ENCODE results near the gene CYSTM1. TPM values are rescaled to one million over a fixed set of nuclear protein-coding genes. Genes with fewer than 3 reads are reported as not detected.

CYSTM1 gene
- total RNA-seq, 1 donor from 2014 or later, result 67.0 TPM

DNA sequence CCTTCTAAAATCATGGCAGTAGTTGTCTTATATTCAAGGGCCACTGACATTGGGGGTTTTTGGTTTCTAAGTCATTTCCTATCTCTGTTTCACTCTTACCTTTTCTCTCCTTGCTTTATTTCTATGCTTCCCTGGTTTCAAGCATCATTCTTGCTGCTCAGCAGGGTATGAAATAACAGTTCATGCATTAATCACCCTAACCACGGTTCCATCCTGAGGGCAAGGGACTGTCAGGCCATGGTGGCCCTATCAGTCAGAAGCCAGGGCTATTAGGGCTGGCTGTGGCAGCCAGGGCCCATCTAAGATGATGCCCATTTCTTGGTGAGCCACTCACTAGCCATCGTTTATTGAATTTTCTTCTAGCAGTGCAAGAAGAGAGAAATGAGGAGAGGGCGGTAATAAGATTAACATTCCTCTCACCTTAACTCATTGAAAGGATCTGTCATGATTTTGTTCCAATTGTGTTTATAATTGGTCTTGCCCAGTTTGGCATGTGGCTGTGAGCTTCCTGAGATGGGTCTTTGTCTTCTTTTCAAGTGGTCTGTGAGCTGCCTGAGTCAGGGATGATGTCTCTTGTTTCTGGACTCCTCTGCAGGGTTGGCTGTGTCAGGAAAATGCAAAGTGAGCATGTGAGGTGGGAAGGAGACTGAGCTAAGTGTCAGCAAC, 45.2 kb downstream of the CYSTM1 start:
- intact Hi-C loops (cut with DNase I), result no loop called here
- DNase-seq (ENCODE audit: missing footprints) (no peak), ATAC-seq (no peak)

GRCh38 chr5:140220698-140221064, 45.7 kb downstream of the CYSTM1 start:
- no peak for DNase-seq (ENCODE audit: missing footprints)
- intact Hi-C loops (cut with DNase I), result no loop called here
- no peak for ATAC-seq

GRCh38 chr5:140221697-140222223, 46.8 kb downstream of the CYSTM1 start:
- intact Hi-C loops (cut with DNase I), result no loop called here
- DNase-seq (ENCODE audit: missing footprints), result no peak
- ATAC-seq, result no peak

DNA sequence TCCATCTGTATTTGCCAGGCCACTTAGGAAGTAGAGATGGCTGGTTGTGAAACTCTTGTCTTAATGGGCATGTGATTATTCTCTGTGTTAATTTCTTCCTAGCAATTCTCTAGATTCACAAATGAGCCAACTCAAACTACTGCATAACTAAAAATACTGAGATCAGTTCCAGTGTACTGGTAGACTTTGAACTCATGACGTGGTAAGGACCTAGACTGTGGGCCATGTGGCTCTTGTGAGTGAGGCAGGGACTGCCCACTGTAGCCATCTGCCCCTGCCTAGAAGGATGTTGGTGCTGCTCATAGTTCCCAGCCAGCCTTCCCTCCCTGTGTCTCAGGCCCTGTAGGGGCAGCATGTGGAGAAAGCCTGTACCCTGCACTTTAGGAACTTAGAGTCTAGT, 47.4 kb downstream of the CYSTM1 start:
- ATAC-seq (no peak), DNase-seq (ENCODE audit: missing footprints) (no peak)
- intact Hi-C loops (cut with DNase I), result no loop called here

DNA sequence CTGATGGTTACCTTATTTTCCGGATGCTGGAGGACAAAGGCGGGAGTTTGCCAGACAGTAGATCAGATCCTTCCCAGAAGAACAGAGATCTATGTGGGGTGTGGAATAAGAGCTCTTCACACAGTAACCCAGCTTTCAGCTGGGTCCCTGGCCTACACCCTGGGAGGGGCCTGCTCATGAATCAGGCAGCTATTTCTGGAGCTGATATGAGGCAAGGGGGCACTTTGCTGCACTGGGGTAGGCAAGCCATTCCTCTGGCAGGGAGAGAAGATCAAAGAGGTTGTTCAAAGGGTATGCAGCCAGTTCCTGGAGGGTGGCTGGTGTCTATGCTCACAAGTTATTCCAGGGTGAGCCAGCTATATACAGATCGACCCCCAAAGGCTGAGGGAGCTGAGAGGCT, 48.6 kb downstream of the CYSTM1 start:
- ATAC-seq (peak; percentile 78), DNase-seq (ENCODE audit: missing footprints) (no peak)
- intact Hi-C loops (cut with DNase I), result no loop called here

- intact Hi-C loops (cut with DNase I), result loop anchor here (5.0 kb wide), 1 partner anchor 47 kb away; the partner anchor contains the start of gene CYSTM1
- DNase-seq (ENCODE audit: missing footprints) (no peak), ATAC-seq (no peak)
Observed at GRCh38 chr5:140224658-140225057, 49.7 kb downstream of the CYSTM1 start.

DNA sequence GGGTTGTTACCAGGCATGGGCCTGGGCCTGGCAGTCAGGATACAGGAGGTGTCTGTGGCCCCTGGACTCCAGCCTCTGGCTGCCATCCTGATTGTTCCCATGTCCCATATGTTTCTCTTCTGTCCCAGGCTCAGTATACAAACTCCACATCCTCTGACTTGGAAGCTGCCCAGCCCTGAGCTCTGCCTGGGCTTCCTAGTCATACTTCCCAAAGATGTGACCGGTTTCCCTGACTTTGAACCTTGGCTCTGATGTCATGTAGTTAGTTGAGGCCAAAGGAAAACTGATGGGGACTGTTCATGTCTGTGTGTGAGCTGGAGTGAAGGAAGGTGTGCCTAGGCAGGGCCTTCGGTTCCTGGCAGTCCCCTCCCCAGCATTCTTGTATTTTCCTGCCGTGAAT, 50.4 kb downstream of the CYSTM1 start:
- ATAC-seq (no peak), DNase-seq (ENCODE audit: missing footprints) (no peak)
- intact Hi-C loops (cut with DNase I), result loop anchor here (5.0 kb wide), 1 partner anchor 48 kb away; the partner anchor contains the start of gene CYSTM1

- intact Hi-C loops (cut with DNase I), result loop anchor here (5.0 kb wide), 1 partner anchor 50 kb away; the partner anchor contains the start of gene CYSTM1
- DNase-seq (ENCODE audit: missing footprints) (no peak), ATAC-seq (no peak)
Observed at GRCh38 chr5:140227046-140227445, 52.1 kb downstream of the CYSTM1 start.

DNA sequence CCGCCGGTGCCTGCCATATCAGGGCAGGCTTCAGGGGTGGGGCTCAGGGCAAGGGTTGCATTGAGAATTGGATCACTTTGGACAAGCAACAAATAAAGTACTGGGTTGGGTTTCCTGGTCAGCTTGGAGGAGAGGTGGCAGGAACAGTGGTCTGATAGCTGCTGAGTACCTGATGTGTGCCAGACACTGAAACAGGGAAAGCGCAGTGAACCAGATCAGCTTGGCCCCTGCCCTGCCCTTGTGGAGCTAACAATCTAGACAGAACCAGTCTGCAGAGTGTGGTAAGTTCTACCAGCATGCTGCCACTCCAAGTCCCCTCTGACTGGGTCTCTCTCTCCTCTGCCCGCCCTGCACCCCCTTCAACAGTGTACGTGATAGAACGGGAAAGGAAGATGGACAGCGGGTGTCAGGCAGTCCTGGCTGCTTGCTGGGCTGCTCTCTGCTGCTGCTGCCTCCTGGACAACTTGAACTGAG, 53.4 kb downstream of the CYSTM1 start:
- DNase-seq (ENCODE audit: missing footprints) (no peak), ATAC-seq (peak; percentile 77)
- intact Hi-C loops (cut with DNase I), result loop anchor here (5.0 kb wide), 1 partner anchor 51 kb away; the partner anchor contains the start of gene CYSTM1

GRCh38 chr5:140230373-140230772, 55.4 kb downstream of the CYSTM1 start:
- intact Hi-C loops (cut with DNase I), result no loop called here

DNA sequence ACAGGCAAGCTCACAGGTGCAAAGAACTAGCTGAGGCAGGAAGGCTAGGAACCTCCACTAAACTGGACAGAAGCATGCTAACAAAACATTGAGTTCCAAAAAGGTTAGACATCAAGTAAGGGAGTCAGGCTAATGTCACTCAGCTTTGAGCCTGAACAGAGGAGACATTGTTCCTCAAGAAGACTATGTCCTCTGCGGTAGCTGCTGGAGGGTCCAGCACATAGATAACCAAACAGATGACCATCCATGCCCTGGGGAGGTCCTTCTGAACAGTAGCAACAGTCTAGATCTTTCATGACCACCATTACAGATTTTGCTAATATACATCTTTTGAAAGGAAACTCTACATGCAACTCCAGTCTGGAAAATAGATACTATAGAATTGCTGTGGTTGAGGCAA, 57.7 kb downstream of the CYSTM1 start:
- no peak for ATAC-seq
- intact Hi-C loops (cut with DNase I), result no loop called here
- no peak for DNase-seq (ENCODE audit: missing footprints)

More at GRCh38 chr5:140230373-140230772, 55.4 kb downstream of the CYSTM1 start:
- ATAC-seq (no peak), DNase-seq (ENCODE audit: missing footprints) (no peak)

- intact Hi-C loops (cut with DNase I), result no loop called here
- DNase-seq (ENCODE audit: missing footprints), result no peak
Observed at GRCh38 chr5:140234377-140234989, 59.5 kb downstream of the CYSTM1 start.

DNA sequence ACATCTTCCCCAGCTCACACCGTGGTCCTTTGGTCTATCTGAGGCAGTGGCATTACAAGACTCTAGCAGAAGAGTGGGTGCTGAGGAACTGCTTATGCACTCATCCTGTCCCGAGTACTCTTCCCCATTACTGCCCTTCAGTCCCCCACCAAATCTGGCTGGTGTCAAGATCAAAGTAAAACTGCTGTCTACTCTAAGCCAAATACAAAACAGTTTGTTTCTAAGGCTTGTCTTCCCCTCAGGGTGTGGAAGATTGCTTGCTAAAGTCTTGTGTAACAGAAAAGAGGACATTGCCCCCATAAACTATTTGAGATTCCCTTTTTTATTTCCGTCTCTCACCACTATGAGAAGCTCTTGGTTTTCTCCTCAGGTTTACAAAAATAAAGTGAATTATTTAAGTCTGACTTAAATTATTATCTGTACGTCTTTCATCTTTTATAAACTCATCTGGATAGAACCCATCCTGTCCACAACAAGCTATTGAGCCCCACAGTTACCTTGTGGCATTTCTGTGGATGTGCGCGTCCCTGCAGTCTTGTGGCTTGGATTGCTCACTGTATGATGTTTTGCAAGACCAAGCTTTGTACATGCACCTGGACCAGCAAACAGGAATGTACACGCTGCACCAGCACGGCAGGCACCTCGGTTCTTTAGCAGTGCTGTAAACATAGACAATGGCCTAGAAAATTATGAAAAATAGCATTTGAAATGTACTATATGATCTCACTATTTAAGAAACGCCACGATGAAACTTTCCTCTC, 61.0 kb downstream of the CYSTM1 start:
- intact Hi-C loops (cut with DNase I), result no loop called here
- no peak for ATAC-seq

More at GRCh38 chr5:140234377-140234989, 59.5 kb downstream of the CYSTM1 start:
- ATAC-seq, result no peak

GRCh38 chr5:140236891-140237598, 62.1 kb downstream of the CYSTM1 start:
- intact Hi-C loops (cut with DNase I), result no loop called here
- DNase-seq (ENCODE audit: missing footprints), result no peak

More for the DNA sequence above, 61.0 kb downstream of the CYSTM1 start:
- DNase-seq (ENCODE audit: missing footprints), result no peak

DNA sequence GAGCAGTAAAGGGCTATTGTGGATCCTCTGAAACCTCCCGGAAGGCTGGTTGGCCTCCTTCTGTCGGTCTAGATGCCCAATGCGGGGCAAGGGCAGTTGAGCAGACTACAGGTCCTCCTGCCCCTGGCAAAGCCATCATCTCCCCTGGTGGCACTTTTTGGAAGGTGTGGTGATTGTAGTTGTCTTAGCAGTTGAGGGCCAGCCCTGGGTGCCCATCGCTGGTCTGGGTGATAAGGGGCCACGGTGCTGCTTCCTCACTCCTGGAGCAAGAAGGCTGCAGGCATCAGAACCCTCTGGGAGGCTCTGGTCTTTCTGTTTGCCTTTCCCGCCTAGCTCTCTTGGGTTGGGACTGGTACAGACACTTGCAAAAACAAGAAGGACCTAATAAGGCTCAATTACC, 63.8 kb downstream of the CYSTM1 start:
- ATAC-seq, result no peak
- no peak for DNase-seq (ENCODE audit: missing footprints)
- intact Hi-C loops (cut with DNase I), result no loop called here

More at GRCh38 chr5:140236891-140237598, 62.1 kb downstream of the CYSTM1 start:
- ATAC-seq, result no peak

- intact Hi-C loops (cut with DNase I), result no loop called here
- DNase-seq (ENCODE audit: missing footprints), result no peak
- ATAC-seq, result no peak
Observed at GRCh38 chr5:140239461-140239860, 64.5 kb downstream of the CYSTM1 start.

DNA sequence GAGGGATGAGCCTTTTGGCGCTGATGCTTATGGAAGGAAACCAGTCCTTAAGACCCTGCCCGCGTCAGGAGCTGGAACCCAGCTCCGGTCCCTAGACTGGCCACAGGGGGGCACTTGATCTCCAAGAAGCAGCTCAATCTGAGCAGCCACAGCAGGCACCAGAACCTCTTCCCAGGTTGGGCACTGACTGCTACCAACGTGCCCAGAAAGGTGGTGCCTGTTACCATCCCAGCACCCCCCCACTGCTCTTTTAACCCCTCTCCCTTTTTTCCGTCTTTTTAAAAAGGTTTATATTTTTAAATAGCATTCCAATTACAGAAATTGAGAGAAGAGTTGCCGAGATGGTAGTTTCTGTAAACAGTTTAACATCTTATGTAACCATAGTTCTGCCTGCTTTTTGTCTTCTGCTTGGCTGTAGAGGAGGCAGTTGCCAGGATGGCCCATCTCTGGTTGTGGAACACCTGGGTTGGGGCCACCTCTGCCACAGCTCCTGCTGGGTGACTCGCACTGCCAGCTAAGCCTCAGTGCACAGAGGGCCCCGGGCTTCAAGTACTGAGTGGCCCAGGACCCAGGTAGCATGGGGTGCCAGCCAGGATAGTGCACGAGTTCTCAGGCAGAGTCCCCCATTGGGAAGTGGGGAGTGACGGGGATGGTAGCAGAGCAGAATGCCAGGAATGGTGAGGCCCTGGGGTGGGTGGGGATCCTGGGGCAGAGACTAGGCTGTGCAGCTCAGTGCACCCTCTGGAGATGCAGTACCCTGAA, 65.1 kb downstream of the CYSTM1 start:
- intact Hi-C loops (cut with DNase I), result loop anchor here (5.0 kb wide), 1 partner anchor 62 kb away; the partner anchor contains the start of gene PFDN1
- DNase-seq (ENCODE audit: missing footprints), result no peak
- peak; percentile 16 for ATAC-seq

Data from Right ventricle myocardium inferior (tissue), 1 donor.